HG02852 (cell line): ENCODE measurements around the gene RNASEH2B.

Experiments
- ATAC-seq: cut with Tn5 transposase; IDR thresholded peaks from one replicate; pipeline ENCODE4 v1.9.1; 2021; ENCODE audit warnings: mild to moderate bottlenecking, moderate library complexity; ENCODE audit not compliant: unreplicated experiment

The RNASEH2B gene

GRCh38 chr13:50934735-50935435, 25.3 kb downstream of the RNASEH2B start:
- ATAC-seq, result no peak

GRCh38 chr13:50936679-50937078, 27.1 kb downstream of the RNASEH2B start:
- no peak for ATAC-seq

- no peak for ATAC-seq
Observed at GRCh38 chr13:50940509-50940908, 30.9 kb downstream of the RNASEH2B start.

- no peak for ATAC-seq
Observed at GRCh38 chr13:50941146-50941545, 31.6 kb downstream of the RNASEH2B start.

- no peak for ATAC-seq
Observed at GRCh38 chr13:50942630-50943311, 33.2 kb downstream of the RNASEH2B start.

- no peak for ATAC-seq
Observed at GRCh38 chr13:50945669-50946068, 36.1 kb downstream of the RNASEH2B start.

GRCh38 chr13:50948601-50949000, 39.0 kb downstream of the RNASEH2B start:
- ATAC-seq, result no peak

- ATAC-seq, result no peak
Observed at GRCh38 chr13:50950849-50951248, 41.3 kb downstream of the RNASEH2B start.

GRCh38 chr13:50951366-50951765, 41.8 kb downstream of the RNASEH2B start:
- no peak for ATAC-seq

GRCh38 chr13:50955241-50955640, 45.6 kb downstream of the RNASEH2B start:
- ATAC-seq, result no peak

GRCh38 chr13:50955798-50956197, 46.2 kb downstream of the RNASEH2B start:
- no peak for ATAC-seq

- no peak for ATAC-seq
Observed at GRCh38 chr13:50957620-50958019, 48.0 kb downstream of the RNASEH2B start.

GRCh38 chr13:50969691-50970090, 60.1 kb downstream of the RNASEH2B start:
- ATAC-seq, result no peak

- ATAC-seq, result no peak
Observed at GRCh38 chr13:50970956-50971355, 61.4 kb downstream of the RNASEH2B start.

- no peak for ATAC-seq
Observed at GRCh38 chr13:50974268-50974667, 64.7 kb downstream of the RNASEH2B start.

GRCh38 chr13:50979187-50979586, 69.6 kb downstream of the RNASEH2B start:
- no peak for ATAC-seq

- ATAC-seq, result no peak
Observed at GRCh38 chr13:50981686-50982085, 72.1 kb downstream of the RNASEH2B start.

- no peak for ATAC-seq
Observed at GRCh38 chr13:50989476-50989875, 79.9 kb downstream of the RNASEH2B start.

GRCh38 chr13:50990065-50990817, 80.7 kb downstream of the RNASEH2B start:
- ATAC-seq, result no peak

GRCh38 chr13:50990818-50991506, 81.4 kb downstream of the RNASEH2B start:
- no peak for ATAC-seq
